Stimulated activated CD4-positive, alpha-beta T cell treated with anti-CD3 and anti-CD28 coated beads, TNF-alpha, amount 100 ng/mL, for 1 hour (primary cell): ENCODE results near the gene TUBA1A.
A peak's percentile ranks its signal among the peaks of the same experiment; 100 is the strongest.
"Not testable (repeated sequence)": the region's sequence is repeated elsewhere in the genome, so short reads cannot be mapped to it uniquely, and the experiment has no call there.

Source experiments
- DNase-seq, 3 donors: peaks; one replicate each; pipeline ENCODE4 v3.0.0-alpha.2; 2020; ENCODE audit warnings: low read depth in 3 of 3, low spot score in 1 of 3

Gene TUBA1A

DNA sequence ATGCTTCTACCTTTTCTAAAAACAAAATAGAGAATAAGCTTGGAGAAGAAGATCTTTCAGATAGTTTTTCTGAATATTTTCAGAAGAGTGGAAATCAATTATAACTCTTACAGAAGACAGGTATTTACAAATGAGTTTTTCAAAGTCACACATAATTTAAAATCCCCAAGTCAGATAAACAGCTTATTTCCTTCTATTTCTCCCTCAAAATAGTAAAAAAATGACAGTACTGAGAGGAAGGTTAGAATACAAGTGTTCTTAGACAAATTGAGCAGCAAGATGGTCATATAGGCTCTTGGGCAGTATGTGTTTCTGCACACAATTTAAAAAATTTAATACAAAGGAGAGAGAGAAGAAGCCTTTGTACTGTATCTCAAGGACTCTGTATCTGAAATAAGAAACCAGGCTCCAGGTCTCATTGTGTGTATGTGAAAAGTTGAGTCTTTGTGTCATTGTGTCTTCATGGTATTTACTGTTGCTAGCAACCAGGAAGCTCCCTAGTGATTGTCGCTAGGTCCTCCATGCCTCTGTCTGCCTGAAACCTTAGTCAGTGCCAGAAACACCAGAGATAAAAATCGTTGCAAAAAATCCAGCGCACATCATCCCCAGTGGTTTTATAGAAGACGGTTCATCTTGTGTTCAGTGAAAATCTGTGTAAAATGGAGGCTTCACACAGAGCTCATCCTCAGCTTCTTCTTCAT is 12.9 kb upstream of the TUBA1A start:
- DNase-seq: no peak

GRCh38 chr12:49200919-49201594 is 12.2 kb upstream of the TUBA1A start:
- DNase-seq: no peak

DNA sequence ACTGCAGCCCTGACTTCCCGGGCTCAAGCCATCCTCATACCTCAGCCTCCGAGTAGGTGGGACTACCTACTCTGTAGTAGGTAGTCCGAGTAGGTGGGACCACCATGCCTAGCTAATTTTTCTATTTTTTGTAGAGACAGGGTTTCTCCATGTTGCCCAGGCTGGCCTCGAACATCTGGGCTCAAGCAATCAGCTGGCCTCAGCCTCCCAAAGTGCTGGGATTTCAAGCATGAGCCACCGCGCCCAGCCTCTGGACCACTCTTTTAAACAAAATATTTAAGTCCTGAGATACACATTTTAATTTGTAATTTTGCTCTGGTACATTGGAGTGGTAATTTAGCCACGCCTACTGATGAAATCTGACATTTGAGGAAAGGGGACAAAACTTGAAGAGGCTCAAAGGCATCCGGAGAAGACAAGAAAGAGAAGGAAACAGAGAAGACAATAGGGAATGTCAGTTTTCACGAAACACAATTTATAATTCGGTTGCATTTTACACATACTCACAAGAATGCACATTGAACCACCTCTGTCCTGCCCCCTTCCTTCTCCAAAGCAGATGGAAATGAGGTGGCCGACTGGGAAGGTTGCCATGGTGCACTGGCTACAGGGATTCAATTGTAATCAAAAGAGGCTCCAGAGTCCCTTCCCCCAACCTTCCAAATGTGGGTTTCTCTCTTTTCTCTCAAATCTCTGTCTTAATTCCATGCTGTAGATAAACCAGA is 9.7 kb upstream of the TUBA1A start:
- DNase-seq: no peak

GRCh38 chr12:49197256-49197655 is 8.4 kb upstream of the TUBA1A start:
- DNase-seq: no peak

DNA sequence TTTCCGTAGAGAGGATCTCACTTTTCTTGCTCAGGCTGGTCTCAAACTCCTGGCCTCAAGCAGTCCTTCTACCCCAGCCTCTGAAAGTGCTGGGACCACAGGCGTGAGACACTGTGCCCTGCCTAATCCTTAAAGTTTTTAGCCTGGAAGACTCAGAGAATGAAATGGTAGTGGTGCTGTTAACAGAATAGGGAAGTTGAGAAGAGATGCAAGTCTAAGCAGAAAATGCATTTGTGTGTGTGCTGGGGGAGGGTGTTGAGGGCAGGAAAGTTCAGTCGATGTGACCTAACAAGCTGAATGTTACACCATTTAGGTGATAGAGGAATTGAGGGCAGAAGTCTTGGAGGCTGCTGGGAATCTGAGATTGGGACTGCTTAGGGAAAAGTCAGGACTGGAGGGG is 6.9 kb upstream of the TUBA1A start:
- no peak for DNase-seq

DNA sequence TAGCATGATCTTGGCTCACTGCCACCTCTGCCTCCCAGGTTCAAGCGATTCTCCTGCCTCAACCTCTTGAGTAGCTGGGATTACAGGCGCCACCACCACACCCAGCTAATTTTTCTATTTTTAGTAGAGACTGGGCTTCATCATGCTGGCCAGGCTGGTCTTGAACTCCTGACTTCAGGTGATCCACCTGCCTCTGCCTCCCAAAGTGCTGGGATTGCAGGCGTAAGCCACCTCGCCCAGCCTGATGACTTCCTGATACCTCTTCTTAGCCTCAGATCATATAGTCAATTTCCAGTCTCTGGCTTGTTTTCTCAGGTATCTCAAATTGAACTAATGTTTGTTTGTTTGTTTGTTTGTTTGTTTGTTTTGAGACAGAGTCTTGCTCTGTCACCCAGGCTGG is 4.9 kb upstream of the TUBA1A start:
- DNase-seq: not testable (repeated sequence)

DNA sequence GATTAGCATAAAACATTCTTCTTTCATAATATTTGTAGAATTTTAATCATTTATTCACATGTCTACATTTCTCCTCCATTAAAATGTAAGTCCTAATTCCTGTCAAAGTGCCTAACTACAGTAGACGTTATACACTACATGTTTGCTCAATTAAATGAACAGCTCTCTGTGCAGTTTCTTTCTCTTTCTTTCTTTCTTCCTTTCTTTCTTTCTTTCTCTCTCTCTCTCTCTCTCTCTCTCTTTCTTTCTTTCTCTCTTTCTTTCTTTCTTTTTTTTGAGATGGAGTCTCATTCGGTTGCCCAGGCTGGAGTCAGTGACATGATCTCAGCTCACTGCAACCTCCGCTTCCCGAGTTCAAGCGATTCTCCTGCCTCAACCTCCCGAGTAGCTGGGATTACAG is 2.6 kb upstream of the TUBA1A start:
- DNase-seq: not testable (repeated sequence)

DNA sequence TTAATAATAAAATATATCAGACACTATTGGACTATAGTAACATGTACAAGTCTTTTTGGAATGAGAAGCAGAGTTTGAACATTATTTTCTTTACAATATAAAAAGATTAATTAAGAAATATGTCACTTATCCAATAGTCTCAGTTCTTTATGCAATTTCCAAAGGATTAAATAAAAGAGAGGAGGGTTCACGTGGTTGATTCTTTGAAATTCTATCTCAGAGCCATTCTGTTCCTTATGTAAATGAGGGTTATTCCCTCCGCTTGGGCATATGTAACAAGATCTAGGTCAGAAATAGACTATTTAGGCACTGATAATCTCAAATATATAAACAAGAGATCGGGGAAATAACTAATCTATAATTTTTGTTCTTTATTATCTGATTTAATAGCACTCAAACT is 2.1 kb upstream of the TUBA1A start:
- DNase-seq: no peak

- no peak for DNase-seq
These were observed 1.1 kb upstream of the TUBA1A start for GRCh38 chr12:49189731-49190716.

DNA sequence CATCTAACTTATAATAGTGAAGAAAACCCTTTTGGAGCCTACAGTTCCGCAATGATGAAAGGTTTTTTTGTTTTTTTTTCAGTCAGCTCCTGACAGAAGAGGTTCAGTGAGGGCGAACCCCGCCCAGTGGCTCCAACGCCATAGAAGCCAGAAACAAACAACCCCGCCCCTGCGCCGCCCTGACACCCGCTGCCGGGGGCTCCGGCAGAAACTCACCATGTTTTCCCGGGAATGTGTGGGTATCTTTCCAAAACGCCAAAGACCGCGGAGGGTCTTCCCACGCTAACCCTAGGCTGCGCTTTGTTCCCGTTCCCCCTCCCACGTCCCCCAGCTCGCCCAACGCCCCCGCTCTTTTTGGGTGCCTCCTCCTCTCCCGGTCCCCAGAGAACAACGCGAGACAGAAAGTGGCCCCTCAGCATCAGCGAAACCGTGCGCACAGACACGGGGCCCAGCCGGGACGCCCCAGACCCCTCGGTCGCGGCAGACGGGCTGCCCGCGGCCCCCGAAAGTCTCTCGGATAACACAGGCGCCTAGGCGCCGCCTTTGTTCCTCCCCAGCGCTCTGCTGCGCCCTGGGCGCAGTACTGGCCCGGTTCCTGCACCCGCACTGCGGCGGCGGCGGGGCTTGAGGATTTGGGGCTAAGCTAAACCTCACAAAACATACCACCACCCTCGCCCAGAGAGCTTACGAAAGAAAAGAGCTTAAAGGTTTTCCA is 522 bp downstream of the TUBA1A start:
- DNase-seq: peak; percentile 25 to 61 (median 42)

DNA sequence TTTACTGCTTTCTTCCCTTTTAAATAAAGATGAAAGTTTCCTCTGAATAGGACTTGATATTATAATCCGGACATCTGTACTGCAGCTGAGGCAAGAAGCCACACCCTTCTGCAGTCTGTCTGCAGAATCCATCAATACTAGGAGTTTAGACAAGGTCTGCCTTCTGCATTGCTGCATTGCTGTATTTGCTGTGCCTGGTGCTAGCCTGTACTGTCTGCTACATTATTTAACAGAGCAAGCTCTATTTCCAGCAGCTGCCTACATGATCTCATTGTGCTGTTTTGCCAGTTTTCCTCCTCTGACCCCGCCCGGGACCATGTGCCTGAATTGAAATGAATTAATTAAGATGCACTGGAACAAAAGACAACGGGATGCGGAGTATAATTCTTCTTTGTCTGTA is 1.7 kb downstream of the TUBA1A start:
- no peak for DNase-seq

DNA sequence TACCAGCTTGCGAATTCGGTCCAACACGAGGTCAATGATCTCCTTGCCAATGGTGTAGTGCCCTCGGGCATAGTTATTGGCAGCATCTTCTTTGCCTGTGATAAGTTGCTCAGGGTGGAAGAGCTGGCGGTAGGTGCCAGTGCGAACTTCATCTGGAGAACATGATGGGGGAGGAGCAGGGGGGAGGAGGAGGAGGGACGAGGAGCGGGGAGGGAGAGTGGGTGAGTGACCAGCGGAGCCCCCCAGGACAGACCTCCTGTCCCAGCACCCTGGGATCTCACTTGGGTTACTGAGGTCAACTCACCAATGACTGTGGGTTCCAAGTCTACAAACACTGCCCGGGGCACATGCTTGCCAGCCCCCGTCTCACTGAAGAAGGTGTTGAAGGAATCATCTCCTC is 2.6 kb downstream of the TUBA1A start:
- not testable (repeated sequence) for DNase-seq

- not testable (repeated sequence) for DNase-seq
These were observed 4.2 kb downstream of the TUBA1A start for GRCh38 chr12:49184697-49185096.

DNA sequence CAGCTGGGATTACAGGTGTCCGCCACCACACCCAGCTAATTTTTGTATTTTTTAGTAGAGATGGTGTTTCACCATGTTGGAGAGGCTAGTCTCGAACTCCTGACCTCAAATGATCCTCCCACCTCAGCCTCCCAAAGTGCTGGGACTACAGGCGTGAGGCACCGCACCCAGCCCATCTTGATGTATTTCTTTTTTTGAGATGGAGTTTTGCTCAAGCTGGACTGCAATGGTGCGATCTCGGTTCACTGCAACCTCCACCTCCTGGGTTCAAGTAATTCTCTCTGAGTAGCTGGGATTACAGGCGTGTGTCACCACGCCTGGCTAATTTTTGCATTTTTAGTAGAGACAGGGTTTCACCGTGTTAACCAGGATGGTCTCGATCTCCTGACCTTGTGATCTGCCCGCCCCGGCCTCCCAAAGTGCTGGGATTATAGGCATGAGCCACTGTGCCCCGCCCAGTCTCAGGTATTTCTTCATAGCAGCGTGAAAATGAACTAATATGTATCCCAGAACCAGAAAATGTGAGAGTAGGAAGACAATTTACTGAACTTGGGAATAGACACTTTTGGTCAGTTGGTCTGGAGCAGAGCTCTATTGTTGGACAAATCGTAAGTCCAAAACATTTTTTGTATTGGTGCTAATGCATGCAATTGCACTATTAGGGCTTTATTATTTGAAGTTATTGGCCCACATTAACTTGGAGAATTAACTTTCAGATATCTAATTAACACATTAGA is 5.5 kb downstream of the TUBA1A start:
- not testable (repeated sequence) for DNase-seq

DNA sequence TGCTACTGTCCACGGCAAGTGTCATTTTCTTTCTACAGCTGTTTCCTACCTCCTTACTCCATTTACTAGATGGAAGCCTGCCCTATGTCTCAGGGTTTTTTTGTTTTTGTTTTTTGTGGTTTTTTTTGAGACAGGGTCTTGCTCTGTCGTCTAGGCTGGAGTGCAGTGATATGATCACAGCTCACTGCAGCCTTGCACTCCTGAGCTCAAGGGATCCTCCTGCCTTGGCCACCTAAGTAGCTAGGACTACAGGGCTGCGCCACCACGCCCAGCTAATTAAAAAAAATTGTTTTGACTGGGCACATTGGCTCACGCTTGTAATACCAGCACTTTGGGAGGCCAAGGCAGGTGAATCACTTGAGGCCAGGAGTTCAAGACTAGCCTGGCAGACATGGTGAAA is 14.7 kb downstream of the TUBA1A start:
- no peak for DNase-seq

DNA sequence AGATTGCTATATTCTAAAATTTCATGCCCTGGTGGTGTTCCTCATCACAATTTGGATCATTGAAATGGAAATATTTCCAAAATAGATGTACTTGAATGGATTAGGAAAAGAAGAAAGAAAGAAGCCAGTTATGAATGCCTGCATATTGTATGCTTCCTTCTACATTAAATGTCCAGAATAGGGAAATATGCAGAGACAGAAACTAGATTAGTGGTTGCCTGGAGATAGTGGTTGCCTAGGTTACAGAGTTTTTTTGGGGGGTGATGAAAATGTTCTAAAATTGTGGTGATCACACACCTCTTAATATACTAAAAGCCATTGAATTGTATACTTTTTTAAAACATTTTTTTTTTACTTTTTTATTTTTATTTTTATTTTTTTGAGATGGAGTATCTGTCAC is 18.0 kb downstream of the TUBA1A start:
- no peak for DNase-seq

- DNase-seq: no peak
These were observed 23.8 kb downstream of the TUBA1A start for GRCh38 chr12:49165114-49165513.

DNA sequence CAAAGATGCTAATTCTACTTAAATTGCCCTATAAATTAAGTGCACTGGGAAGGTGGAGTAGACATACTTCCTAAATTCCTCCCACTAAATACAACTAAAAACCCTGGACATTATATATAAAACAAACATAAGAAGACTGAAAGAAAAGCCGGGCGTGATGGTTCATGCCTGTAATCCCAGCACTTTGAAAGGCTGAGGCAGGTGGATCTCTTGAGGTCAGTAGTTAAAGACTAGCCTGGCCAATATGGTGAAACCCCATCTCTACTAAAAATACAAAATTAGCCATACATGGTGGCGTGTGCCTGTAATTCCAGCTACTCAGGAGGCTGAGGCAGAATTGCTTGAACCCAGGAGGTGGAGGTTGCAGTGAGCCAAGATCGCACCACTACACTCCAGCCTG is 27.0 kb downstream of the TUBA1A start:
- not testable (repeated sequence) for DNase-seq

DNA sequence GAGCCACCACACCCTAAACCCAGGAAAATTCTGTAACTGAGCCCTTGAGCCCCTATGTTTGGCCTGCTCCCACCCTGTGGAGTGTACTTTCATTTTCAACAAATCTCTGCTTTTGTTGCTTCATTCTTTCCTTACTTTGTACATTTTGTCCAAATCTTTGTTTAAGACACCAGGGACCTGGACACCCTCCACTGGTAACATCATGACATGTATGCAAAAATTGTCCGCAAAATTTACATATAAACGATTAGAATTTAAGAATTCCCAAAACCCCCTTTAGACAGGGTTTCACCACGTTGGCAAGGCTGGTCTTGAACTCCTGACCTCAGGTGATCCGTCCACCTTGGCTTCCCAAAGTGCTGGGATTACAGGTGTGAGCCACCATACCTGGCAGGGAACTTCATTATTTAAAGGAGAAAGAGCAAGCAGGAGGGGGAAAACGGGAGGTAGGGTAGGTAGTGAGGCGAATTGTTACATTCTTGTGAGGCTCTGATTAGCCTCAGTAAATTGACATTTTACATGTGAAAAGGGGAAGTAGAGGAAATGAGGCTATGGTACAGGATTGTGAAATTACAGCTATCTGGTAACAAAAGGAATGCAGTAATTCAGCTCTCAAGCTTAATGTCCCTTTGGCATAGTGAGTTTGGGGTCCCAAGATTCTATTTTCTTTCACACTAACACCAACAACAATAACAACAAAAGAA is 27.6 kb downstream of the TUBA1A start:
- no peak for DNase-seq
